Muscle of arm (tissue), 12 donors: ENCODE measurements around the gene UHRF2. TPM values are rescaled to one million over a fixed set of nuclear protein-coding genes. Genes with fewer than 3 reads are reported as not detected.
"Not testable (repeated sequence)": the region's sequence is repeated elsewhere in the genome, so short reads cannot be mapped to it uniquely, and the experiment has no call there.

Experiments
- DNase-seq: peaks from one replicate; pipeline ENCODE4 v3.0.0-alpha.2; 2013
- polyA plus RNA-seq, 12 donors: library from polyadenylated mRNA; unstranded; fragments of 120-200 nt; gene quantifications; one replicate each; pipeline ENCODE4 v1.2.1, GENCODE V29; 2013; ENCODE audit not compliant: insufficient read length in 12 of 12

Gene UHRF2
- polyA plus RNA-seq, 12 donors, result 27.7 to 257 (median 39.1) TPM

- no peak for DNase-seq
These were observed 11.9 kb downstream of the UHRF2 start for GRCh38 chr9:6424940-6425339.

GRCh38 chr9:6426117-6426516 lies 13.1 kb downstream of the UHRF2 start:
- no peak for DNase-seq

GRCh38 chr9:6428940-6429889 lies 16.2 kb downstream of the UHRF2 start:
- DNase-seq, result no peak

GRCh38 chr9:6431038-6431437 lies 18.0 kb downstream of the UHRF2 start:
- no peak for DNase-seq

- DNase-seq, result no peak
These were observed 20.4 kb downstream of the UHRF2 start for GRCh38 chr9:6433410-6433809.

- DNase-seq, result no peak
These were observed 26.2 kb downstream of the UHRF2 start for GRCh38 chr9:6439051-6439703.

- DNase-seq, result no peak
These were observed 27.4 kb downstream of the UHRF2 start for GRCh38 chr9:6440405-6440804.

- DNase-seq, result no peak
These were observed 28.3 kb downstream of the UHRF2 start for GRCh38 chr9:6441269-6441668.

- DNase-seq, result no peak
These were observed 30.7 kb downstream of the UHRF2 start for GRCh38 chr9:6443661-6444060.

- DNase-seq, result no peak
These were observed 31.1 kb downstream of the UHRF2 start for GRCh38 chr9:6444128-6444527.

GRCh38 chr9:6449086-6449485 lies 36.1 kb downstream of the UHRF2 start:
- no peak for DNase-seq

GRCh38 chr9:6449645-6450044 lies 36.6 kb downstream of the UHRF2 start:
- DNase-seq, result no peak

- DNase-seq, result no peak
These were observed 37.8 kb downstream of the UHRF2 start for GRCh38 chr9:6450641-6451375.

- not testable (repeated sequence) for DNase-seq
These were observed 42.3 kb downstream of the UHRF2 start for GRCh38 chr9:6455292-6455691.

- DNase-seq, result not testable (repeated sequence)
These were observed 45.7 kb downstream of the UHRF2 start for GRCh38 chr9:6458704-6459103.

- DNase-seq, result no peak
These were observed 46.7 kb downstream of the UHRF2 start for GRCh38 chr9:6459718-6460117.

GRCh38 chr9:6460189-6460768 lies 47.3 kb downstream of the UHRF2 start:
- DNase-seq, result no peak

- no peak for DNase-seq
These were observed 48.6 kb downstream of the UHRF2 start for GRCh38 chr9:6461619-6462018.

- DNase-seq, result no peak
These were observed 54.1 kb downstream of the UHRF2 start for GRCh38 chr9:6467006-6467625.

- DNase-seq, result no peak
These were observed 58.3 kb downstream of the UHRF2 start for GRCh38 chr9:6471231-6471850.

- DNase-seq, result no peak
These were observed 60.2 kb downstream of the UHRF2 start for GRCh38 chr9:6473151-6473550.
